Kidney tubule cell (primary cell): ENCODE measurements around the gene PTOV1.

Source experiments
- DNase-seq: peaks from one replicate; pipeline ENCODE4 v3.0.0-alpha.2; 2018; ENCODE audit warnings: low spot score

PTOV1 gene

GRCh38 chr19:49858088-49858985 lies 7.4 kb downstream of the PTOV1 start:
- no peak for DNase-seq

- no peak for DNase-seq
Measured at GRCh38 chr19:49859682-49860335, 8.8 kb downstream of the PTOV1 start.

DNA sequence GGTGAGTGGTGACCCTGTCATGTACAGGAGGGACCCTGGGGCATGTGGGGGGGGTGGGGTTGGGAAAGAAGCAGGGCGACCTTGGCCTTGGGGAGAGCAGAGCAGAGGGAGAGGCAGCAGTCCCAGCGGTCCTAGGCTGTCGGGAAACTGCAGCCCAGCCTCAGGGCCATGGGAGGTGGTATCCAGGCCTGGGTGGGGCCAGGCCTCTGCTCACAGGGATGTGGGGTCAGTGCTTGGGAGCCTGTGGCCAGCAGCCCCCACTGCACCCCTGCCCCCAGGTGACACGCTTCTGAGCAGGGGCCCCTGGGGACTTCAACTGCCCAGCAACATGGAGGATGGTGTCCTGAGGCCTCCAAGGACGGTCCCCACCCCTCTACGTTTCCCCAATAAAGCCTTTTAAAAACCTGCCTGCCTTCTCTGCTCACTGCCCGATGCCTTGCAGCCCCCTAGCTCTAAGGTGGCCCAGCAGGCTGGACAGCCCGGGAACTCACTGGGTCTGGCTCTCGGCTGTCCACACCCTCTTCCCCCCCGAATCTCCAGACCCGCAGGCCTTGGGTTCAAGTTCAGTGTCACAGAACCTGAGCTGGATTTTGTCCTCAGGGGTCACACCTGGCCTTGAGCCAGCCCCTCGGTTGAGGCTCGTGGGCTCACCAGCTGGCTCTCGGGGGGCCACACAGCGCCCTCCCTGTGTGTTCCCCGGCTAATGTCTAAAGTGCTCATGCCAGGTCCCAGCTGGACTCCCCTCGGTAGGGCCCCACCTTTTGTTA lies 9.6 kb downstream of the PTOV1 start:
- DNase-seq = no peak

GRCh38 chr19:49861107-49861506 lies 10.1 kb downstream of the PTOV1 start:
- DNase-seq = peak; percentile 36

GRCh38 chr19:49861541-49862378 lies 10.8 kb downstream of the PTOV1 start:
- DNase-seq = peak; percentile 49

GRCh38 chr19:49862391-49863253 lies 11.7 kb downstream of the PTOV1 start:
- DNase-seq = no peak

- no peak for DNase-seq
Measured at GRCh38 chr19:49863254-49863934, 12.4 kb downstream of the PTOV1 start.

DNA sequence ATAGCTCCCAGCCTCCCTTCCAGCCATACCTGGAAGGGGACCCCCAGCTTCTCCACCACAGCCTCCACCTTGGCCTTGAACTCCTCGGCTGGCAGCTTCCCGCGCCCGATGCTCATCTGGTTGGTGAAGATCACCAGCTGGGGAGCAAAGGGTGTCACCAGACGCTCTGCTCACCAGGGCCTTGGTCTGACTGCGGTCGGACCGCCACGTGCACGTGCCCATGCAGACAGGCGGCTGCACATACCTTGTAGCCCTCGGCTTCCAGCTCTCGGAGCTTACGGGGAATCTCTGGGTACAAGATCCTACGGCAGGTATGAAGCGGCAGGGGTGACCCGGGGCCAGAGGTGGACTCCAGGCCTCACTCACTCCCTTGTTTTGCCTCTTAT lies 13.0 kb downstream of the PTOV1 start:
- DNase-seq = no peak

- no peak for DNase-seq
Measured at GRCh38 chr19:49864890-49865289, 13.9 kb downstream of the PTOV1 start.

GRCh38 chr19:49866933-49867782 lies 16.2 kb downstream of the PTOV1 start, which contains the start of gene PNKP:
Gene PNKP, minus strand, starts transcription at chr19:49867576. Its CDS starts 372 bp downstream, at chr19:49867204.
- DNase-seq = peak; percentile 91

- no peak for DNase-seq
Measured at GRCh38 chr19:49869009-49869483, 18.1 kb downstream of the PTOV1 start.

DNA sequence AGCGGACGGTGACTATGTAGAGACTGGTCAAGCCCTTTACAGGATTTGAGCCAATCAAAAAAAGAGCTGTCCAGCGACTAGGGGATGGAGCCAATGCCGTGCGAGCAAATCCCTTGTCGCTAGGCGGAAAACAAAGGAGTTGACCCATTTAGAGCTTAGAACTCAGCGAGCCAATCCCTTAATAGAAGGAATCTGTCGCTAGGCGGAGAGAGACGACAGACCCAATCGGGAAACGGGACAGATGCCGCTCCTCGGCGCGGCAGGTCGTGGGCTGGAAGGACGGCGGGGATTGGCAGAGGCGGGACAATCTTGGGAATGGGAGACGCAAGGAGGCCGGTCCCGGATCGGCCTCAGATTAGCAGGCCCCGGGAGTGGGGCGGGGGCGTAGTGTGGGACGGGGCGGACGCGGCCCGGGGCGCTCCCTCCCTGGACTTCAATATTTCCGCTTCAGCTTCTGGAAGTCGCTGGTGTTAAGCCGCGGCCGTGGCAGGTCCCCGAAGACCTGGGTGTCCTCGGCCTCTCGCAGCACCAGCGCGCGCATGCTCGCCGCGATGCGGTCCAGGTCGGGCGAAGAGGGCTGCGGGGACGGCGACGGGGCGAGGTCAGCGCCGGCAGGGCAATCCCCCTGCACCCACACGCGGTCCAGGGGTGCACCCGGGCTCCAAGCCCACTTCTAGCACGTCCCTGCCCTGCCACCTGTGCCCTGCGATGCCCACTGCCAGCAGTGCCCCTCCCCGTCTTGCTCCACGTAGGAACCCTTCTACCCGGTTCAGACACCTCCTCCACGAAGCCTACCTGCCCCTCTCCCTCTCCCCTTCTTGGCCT lies 18.7 kb downstream of the PTOV1 start:
- DNase-seq = peak; percentile 100

- no peak for DNase-seq
Measured at GRCh38 chr19:49870309-49870901, 19.4 kb downstream of the PTOV1 start.

GRCh38 chr19:49871349-49871985 lies 20.5 kb downstream of the PTOV1 start:
- no peak for DNase-seq

DNA sequence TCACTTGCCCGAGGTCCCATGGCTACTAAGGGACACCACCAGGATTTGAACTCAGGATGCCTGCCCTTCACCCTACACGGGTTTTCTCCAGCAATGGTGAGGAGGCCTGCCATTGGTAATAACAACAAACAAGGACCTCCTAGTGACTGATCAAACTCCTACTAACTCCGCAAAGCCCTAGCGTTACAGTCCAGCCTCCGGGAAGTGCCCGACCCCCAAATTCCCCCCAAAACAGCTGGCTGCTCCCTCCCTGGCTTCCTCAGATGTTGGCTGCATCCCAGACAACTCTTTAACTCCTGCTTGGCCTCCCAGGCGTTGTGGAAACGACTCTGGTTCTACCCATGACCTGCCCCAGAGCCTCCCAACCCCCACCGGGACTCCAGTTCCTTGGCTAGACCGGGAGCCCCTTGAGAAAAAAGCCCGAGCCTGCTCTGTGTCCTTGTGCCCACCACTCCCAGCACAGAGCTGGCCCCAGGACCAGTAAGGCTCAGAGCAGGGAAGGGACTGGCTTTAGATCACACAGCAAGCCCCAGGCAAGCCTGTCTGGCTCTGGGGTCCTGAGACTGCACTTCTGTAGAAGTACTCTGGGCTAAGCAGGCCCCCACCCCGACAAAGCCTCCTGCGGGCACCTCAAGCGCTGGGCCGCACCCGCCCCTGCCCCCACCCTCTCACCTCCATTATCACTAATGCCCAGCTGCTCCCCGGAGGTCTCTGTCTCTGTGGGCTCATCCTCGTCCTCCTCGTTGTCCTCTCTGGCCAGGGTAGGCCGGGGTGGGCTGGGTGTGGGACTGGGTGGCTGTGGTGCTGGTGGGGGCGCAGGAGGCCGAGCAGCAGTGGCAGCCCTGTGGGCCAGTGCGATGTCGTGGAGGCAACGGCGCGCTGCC lies 21.5 kb downstream of the PTOV1 start:
- no peak for DNase-seq

GRCh38 chr19:49873129-49873521 lies 22.2 kb downstream of the PTOV1 start:
- no peak for DNase-seq
